Activated CD4-positive, alpha-beta T cell treated with anti-CD3 and anti-CD28 coated beads, Interleukin-10, Interleukin-2, amounts not matched to agents 100 ng/mL and 50 ng/mL, durations not matched to agents 16 hours and 8 hours (primary cell): ENCODE results near the gene CIAPIN1.
"Not testable (repeated sequence)": the region's sequence is repeated elsewhere in the genome, so short reads cannot be mapped to it uniquely, and the experiment has no call there.

Experiments used
- DNase-seq: peaks from one replicate; pipeline ENCODE4 v3.0.0-alpha.2; 2020

The CIAPIN1 gene

DNA sequence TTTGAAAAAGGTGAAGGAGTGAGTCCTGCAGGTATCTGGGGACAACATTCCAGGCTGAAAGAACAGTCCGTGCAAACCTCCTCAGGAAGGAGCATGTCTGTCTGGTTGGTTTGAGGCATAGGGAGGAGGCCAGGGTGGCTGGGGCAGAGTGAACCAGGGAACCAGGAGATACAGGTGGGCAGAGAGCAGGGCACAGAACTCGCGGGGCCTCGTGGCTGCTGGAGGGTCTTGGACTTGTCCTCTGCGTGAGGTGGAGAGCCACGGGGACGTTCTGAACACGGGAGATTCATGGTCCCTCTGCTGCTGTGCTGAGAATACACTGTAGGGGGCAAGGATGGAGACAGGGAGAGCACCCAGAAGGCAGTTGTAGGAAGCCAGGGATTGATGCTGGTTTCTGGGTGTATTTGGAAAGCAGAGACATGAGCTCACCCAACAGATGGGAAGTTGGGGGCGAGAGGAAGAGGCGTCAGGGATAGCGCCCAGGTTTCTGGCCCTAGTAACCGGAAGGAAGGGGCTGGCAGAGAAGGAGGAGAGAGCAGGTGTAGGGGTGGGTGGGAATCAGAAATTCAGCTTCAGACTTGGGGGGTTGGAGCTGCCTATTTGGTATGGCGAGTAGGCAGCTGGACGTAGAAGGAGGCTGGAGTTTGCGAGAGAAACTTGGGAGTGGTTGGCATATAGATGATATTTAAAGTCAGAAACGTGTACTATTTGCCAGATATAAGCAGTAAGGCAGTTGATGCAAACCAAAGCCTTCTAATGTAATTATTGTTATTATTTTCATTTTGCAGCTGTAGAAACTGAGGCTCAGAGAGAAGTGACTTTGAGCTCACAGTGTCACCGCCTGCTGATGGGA is 43.0 kb downstream of the CIAPIN1 start, which contains the start of gene CCL17:
CCL17 (plus strand) TSS at position 803 of the 853 bp plus-strand sequence. CDS start 9,166 bp downstream, outside the sequence.
- no peak for DNase-seq

DNA sequence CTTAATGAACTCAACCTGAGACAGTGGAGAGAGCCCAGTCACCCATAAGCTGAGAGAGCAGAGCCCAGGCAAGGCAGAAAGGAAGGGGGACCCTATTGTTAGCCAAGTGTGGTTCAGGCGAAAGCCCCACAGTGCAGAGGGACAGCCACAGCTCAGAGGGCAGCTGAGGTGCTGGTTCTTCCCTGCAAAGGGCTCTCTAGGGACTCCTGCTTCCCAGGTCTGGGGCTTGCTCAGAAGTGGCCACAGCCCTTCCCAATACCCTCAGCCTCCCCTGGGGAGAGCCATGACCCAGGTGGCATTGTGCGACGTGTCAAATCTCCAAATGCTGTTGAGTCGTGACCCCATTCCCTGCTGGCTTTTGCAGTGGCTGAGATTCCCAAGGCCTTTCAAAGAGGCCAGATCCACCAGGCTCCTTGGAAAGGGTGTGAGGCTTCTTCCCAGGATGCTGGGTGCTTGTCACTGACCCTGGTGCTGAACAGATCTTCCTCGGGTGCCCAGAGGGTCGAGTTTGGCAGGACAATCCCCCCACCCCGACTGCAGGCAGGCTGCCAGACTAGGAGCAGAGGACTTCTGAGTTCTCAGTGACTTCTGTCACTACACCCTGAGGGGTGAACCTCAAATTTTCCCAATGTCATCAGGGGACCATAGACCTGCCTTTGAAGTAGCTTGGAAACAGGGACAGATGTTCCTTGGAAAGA is 45.1 kb downstream of the CIAPIN1 start:
- DNase-seq: no peak

DNA sequence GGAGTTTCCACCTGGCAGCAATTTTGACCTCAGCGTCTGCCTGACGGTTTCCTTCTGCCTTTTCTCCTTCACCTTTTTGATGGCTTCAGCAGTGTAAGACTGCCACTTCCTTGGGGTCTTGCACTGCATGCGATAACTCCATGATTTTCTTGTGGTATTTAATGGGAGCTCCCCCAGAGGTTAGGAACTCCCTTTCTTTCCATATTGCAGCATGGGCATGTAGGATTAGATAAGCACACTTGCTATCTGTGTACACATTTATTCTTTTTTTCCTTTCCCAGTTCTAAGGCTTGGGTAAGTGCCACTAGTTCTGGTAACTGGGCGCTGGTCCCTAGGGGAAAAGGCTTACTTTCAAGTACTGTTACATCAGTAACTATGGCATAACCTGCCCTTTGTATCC is 49.7 kb downstream of the CIAPIN1 start:
- not testable (repeated sequence) for DNase-seq

DNA sequence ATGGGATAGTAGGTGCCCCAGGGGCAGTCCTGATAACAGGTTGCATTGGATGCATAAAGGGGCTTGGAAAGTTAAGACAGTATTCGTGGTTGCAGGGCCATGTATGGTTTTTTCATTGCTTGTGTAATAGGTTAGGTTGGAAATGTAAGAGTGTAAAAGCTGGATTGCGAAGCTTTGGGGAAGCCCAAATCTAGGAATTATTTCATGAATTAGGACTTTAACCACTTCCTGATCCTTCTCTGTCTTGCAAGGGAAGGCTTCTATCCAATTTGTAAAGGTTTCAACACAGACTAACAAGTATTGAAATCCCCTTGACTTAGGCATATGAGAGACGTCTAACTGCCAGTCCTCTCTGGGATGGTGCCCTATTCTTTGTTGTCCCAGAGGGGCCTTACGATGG is 50.4 kb downstream of the CIAPIN1 start:
- DNase-seq: no peak

DNA sequence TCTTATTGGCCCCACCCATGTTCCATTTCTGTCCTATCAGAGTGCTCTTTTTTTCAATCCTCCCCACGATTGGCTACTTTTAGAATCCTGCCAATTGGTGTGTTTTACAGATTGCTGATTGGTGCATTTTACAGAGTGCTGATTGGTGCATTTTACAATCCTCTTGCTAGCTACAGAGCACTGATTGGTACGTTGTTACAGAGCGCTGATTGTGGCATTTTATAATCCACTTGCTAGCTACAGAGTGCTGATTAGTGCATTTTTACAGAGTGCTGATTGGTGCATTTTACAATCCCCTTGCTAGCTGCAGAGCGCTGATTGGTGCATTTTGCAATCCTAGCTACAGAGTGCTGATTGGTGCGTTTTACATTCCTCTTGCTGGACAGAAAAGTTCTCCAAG is 52.2 kb downstream of the CIAPIN1 start:
- no peak for DNase-seq

DNA sequence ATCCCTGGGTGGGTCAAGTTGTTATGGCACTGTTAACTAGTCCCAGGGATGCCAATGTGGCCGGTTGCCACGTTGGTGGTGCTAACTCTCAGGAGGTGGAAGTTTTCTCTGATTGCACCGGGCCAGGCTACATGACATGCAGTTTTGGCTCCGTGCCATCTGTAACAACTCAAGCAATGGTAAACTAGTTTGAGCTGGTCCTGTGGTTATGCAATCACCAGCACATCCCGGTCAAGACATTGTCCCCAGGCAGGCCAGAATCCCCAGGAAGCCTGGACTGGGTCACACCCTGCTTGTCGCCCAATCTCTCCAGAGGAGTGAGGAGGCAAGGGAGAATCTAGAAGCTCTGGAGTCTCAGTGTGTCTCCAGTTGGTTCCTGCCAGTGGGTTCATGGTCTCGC is 52.7 kb downstream of the CIAPIN1 start:
- DNase-seq: no peak

DNA sequence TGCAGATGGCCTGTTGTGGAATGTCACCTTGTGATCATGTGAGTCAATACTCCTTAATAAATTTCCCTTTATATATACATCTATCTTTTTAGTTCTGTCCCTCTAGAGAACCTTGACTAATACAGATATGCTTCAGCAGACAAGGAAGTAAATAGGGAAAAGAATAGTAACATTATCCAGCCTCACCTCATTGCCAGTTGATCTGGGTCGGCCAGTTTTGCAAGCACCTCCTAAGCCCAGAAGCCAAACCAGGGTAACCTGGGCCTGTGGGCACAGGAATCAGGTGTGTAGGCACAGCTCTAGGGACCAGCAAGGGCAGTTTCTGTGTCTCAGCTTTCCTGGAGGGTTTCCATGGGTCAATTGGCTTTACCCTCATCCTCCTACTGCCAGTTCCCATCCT is 54.5 kb downstream of the CIAPIN1 start:
- DNase-seq: no peak

DNA sequence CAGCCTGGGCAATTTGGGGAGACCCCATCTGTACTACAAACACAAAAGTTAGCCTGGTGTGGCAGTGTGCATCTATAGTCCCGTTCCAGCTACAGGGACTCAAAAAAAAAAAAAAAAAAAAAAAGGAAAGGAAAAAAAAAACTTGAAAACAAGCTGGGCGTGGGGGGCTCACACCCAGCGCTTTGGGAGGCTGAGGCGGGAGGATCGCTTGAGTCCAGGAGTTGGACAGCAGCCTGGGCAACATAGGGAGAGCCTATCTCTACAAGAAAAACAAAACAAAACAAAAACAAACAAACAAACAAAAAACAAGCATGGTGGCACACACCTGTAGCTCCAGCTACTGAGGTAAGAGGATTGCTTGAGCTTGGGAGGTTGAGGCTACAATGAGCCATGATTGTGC is 55.5 kb downstream of the CIAPIN1 start:
- no peak for DNase-seq

DNA sequence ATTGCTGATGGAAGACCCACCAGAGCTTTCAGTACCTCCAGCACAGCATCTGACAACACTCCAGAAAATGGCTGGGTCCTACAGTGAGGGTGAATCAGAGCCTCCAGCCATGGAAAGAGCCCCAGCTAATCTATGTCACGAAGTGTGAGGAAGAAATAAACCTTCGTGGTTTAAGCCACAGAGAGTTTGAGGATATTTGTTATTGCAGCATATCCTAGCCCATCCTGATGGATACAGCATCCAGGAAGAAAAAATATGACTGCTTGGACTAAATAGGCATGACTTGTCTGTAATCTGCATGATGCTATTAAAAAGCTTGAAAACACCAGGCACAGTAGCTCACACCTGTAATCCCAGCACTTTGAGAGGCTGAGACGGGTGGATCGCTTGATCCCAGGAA is 55.9 kb downstream of the CIAPIN1 start:
- no peak for DNase-seq

DNA sequence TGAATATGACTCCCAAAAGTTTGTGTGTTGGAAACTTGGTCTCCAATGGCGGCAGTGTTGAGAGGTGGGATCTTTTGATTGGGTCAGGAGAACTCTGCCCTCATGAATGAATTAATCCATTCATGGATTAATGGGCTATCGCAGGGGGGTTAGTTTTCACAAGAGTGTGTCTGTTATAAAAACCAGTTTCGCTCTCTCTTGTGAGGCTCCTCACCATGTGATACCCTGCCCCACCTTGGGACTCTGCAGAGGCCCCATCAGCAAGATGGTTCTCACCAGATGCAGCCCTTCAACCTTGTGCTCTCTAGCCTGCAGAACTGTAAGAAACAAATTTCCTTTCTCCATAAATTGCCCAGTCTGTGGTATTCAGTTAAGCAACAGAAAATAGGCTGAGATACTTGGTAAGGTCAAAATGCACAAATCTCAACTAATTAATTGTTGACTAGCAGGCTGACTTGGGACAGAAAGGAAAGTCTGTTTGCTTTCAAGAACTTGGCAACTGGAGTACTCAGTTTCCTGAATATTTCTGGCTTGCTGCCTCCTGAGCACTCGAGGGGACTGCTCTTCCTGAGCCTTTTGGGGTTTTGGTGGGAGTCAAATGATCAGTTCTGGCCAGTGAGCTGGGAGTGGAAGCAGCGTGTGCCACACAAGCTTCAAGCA is 56.4 kb downstream of the CIAPIN1 start:
- DNase-seq: no peak

DNA sequence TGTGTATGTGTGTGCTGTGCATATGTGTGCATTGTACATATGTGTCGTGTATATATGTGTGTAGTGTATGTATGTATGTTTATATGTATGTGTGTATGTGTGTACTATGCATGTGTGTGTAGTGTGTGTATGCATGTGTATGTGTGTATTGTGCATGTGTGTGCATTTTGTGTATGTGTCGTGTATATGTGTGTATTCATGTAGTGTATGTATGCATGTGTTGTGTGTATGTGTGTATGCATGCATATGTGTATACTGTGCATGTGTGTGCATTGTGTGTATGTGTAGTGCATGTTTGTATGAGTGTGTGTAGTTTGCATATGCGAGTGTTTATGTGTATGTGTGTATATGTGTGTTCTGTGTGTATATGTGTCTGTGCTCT is 58.1 kb downstream of the CIAPIN1 start:
- DNase-seq: no peak

DNA sequence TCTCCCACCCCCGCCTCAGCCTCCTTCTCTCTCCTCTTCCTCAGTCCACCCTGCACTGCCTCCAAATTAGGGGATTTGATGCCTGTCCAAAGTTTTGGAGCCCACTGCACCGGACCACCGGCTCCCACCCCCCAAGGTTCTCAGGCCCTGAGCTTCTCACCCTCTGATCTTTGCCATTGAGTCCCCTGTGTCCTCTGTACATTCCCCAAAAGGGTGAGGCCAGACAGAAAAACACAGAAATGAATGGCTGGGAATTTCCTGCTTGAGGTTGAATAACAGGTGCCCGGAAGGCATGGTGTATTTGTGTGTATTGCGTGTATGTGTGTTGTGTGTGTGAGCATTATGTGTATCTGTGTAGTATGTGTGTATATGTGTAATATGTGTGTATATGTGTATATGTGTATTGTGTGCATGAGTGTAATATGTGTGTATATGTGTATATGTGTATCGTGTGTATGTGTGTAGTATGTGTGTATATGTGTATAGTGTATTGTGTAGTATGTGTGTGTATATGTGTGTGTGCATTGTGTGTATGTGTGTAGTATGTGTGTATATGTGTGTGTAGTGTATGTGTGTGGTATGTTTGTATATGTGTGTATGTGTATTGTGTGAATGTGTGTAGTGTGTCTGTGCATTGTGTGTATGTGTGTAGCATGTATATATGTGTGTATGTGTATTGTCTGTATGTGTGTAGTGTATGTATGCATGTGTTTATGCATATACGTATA is 58.7 kb downstream of the CIAPIN1 start:
- no peak for DNase-seq

DNA sequence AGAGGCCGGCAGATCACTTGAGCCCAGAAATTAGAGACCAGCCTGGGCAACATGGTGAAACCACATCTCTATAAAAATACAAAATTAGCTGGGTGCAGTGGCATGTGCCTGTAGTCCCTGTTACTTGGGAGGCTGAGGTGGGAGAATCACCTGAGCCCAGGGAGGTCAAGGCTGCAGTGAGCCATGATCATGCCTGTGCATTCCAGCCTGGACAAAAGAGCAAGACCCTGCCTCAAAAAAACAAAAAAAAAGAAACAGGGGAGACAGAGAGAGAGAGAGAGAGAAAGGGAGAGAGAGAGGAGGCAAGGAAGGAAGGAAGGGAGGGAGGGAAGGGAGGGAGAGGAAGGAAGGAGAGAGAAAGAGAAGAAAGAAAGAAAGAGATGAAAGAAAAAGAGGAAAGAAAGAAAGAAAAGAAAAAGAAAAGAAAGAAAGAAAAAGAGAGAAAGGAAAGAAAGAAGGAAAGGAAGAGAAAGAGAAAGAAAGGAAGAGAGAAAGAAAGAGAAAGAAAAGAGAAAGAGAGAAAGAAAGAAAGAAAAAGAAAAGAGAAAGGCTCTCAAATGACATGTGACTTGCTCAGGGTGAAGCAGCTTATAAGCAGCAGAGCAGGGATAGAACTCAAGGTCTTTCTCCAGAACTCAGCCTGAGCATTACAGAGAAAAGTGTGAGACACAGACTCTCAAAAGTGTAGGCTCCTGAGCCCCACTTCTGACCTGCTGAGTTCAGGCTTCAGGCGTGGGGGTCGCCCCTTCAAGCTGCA is 59.4 kb downstream of the CIAPIN1 start:
- no peak for DNase-seq

DNA sequence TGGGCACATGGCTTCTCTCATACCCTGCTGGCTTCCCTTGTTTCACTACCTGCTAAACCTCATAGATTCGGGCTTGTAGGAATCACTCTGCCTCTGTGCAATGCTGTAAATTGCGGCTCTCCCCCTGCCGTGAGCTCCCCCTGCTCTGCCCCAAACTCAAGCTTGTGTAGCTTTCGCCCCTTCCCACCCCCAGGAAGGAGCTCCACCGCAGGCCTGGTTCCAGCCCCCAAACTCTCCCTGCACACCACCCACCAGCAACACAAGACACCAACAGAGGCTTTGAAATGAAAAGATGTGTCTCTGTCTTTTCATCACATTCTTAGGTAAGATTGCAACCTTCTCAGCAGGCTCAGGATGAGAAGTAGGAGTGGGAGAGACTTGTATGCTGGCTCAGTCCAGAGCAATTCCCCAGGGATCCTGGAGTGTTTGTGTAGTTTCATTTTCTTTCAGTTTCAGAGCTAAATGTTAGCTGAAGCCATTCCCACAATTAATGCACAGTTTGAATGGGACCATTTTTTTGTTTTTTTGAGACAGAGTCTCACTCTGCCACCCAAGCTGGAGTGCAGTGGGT is 60.7 kb downstream of the CIAPIN1 start:
- no peak for DNase-seq

DNA sequence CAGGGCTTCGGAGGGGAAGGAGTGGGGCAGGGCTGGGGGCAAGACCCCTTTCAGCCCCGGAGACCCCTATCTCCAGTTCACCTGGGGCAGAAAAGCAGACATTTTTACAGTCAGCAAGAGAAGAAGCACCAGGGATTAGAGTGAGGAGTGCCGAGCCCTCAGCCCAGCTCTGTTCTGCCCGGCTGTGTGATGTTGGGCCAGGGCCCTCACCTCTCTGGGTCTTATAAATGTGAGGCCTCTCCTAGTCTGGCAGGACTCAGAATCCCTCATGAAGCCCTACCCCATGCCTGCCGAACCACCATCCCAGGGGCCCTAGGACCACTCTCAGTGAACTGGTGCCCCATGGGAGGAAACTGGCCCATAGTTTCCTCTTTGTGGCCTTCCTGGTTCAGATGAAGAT is 62.1 kb downstream of the CIAPIN1 start:
- no peak for DNase-seq

DNA sequence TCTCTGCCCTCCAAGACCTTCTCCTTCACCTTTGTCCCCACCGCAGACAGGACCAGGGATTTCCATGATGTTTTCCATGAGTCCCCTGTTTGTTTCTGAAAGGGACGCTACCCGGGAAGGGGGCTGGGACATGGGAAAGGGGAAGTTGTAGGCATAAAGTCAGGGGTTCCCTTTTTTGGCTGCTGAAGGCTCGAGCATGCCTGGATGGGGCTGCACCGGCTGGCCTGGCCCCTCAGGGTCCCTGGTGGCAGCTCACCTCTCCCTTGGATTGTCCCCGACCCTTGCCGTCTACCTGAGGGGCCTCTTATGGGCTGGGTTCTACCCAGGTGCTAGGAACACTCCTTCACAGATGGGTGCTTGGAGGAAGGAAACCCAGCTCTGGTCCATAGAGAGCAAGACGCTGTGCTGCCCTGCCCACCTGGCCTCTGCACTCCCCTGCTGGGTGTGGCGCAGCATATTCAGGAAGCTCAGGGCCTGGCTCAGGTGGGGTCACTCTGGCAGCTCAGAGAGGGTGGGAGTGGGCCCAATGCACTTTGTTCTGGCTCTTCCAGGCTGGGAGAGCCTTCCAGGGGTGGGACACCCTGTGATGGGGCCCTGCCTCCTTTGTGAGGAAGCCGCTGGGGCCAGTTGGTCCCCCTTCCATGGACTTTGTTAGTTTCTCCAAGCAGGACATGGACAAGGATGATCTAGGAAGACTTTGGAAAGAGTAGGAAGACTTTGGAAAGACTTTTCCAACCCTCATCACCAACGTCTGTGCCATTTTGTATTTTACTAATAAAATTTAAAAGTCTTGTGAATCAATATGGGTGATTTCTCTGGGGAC is 62.7 kb downstream of the CIAPIN1 start:
- no peak for DNase-seq

DNA sequence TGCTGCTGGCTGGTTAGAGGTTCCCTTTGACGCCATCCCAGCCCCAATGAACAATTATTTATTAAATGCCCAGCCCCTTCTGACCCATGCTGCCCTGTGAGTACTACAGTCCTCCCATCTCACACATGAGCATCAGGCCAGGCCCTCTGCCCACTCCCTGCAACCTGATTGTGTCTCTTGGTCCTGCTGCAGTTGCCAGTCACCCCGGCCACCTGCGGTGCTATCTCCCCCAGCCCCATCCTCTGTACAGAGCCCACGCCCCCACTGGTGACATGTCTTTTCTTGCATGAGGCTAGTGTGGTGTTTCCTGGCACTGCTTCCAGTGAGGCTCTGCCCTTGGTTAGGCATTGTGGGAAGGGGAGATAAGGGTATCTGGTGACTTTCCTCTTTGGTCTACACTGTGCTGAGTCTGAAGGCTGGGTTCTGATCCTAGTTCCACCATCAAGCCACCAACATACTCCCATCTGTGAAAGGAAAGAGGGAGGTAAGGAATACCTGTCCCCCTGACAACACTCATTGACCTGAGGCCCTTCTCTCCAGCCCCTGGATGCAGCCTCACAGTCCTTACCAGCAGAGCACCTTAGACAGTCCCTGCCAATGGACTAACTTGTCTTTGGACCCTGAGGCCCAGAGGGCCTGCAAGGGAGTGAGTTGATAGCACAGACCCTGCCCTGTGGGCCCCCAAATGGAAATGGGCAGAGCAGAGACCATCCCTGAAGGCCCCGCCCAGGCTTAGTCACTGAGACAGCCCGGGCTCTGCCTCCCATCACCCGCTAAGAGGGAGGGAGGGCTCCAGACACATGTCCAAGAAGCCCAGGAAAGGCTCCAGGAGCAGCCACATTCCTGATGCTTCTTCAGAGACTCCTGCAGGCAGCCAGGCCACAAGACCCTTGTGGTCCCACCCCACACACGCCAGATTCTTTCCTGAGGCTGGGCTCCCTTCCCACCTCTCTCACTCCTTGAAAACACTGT is 63.6 kb downstream of the CIAPIN1 start:
- DNase-seq: no peak

DNA sequence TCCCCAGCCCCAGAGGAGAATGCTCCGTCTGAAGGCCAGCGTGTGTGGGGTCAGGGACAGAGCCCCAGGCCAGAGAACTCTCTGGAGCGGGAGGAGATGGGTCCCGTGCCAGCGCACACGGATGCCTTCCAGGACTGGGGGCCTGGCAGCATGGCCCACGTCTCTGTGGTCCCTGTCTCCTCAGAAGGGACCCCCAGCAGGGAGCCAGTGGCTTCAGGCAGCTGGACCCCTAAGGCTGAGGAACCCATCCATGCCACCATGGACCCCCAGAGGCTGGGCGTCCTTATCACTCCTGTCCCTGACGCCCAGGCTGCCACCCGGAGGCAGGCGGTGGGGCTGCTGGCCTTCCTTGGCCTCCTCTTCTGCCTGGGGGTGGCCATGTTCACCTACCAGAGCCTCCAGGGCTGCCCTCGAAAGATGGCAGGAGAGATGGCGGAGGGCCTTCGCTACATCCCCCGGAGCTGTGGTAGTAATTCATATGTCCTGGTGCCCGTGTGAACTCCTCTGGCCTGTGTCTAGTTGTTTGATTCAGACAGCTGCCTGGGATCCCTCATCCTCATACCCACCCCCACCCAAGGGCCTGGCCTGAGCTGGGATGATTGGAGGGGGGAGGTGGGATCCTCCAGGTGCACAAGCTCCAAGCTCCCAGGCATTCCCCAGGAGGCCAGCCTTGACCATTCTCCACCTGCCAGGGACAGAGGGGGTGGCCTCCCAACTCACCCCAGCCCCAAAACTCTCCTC is 64.5 kb downstream of the CIAPIN1 start:
- DNase-seq: no peak
